Gastrocnemius medialis (tissue), 4 donors: ENCODE data around the gene NT5DC4.

Source experiments
- POLR2A ChIP-seq, 2 donors: fragments of 450-650 bp; IDR thresholded peaks; one replicate each; pipeline ENCODE4 v1.6.1; 2017; ENCODE audit warnings: antibody characterized with exemption in 2 of 2, mild to moderate bottlenecking in 2 of 2, moderate library complexity in 2 of 2
- TF ChIP-seq, protein P1 (sequence below), 5 experiments: fragments of 450-650 bp in 3 of 5; fragments of 200-600 bp in 2 of 5; sonication (generic) in 2 of 5; IDR thresholded peaks in 4 of 5; conservative IDR thresholded peaks in 1 of 5; 1 replicate in 4 of 5; 2 replicates in 1 of 5; pipeline ENCODE4 v1.5.1; 2016 to 2019; ENCODE audit warnings: antibody characterized with exemption in 5 of 5, mild to moderate bottlenecking in 3 of 5, moderate library complexity in 3 of 5

DNA sequence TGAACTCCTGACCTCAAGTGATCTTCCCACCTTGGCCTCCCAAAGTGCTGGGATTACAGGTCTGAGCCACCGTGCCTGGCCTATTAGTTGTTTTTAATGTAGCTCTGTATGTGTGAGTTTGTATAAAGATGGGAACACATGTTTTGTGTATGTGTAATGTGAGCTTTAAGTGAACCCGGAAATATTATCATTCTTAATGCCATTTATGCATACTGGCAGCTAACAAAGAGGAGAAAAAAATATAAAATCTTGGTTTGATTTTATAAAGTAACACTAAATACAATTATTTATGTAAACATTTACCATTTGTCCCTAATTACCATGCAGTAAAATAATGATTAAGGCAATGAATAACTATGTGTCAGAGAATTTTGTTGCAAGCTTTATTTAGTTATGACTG lies 52.7 kb downstream of the NT5DC4 start:
- TF ChIP-seq, protein P1, sequence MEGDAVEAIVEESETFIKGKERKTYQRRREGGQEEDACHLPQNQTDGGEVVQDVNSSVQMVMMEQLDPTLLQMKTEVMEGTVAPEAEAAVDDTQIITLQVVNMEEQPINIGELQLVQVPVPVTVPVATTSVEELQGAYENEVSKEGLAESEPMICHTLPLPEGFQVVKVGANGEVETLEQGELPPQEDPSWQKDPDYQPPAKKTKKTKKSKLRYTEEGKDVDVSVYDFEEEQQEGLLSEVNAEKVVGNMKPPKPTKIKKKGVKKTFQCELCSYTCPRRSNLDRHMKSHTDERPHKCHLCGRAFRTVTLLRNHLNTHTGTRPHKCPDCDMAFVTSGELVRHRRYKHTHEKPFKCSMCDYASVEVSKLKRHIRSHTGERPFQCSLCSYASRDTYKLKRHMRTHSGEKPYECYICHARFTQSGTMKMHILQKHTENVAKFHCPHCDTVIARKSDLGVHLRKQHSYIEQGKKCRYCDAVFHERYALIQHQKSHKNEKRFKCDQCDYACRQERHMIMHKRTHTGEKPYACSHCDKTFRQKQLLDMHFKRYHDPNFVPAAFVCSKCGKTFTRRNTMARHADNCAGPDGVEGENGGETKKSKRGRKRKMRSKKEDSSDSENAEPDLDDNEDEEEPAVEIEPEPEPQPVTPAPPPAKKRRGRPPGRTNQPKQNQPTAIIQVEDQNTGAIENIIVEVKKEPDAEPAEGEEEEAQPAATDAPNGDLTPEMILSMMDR (IDR thresholded peaks at IDR 0.05 in 4 of 5, conservative IDR thresholded peaks at IDR 0.05 in 1 of 5), result no peak
- no peak for TF ChIP-seq POLR2A (IDR thresholded peaks at IDR 0.05)
